GM03348 (cell line): ENCODE results near the gene SBK1.

Experiments
- DNase-seq: peaks from one replicate; pipeline ENCODE4 v3.0.0; 2012; ENCODE audit warnings: low spot score

Gene SBK1

GRCh38 chr16:28282045-28282444, 10.3 kb upstream of the SBK1 start:
- no peak for DNase-seq

DNA sequence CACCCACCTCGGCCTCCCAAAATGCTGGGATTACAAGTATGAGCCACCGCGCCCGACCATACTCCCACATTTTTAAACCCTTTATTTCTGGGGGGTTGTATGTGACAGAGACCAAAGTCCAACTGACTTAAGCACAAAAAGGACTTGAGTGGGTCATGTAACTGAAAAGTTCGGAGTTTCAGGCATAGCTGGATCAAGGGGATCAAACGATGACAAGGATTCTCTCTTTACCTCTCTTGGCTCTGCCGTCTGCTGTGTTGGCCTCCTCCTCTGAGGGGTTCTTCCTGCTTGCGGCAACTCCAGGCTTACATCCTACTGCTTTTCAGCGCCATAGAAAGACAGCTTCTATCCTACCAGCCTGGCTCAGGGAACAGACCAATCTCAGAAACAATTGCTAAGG, 9.2 kb upstream of the SBK1 start:
- DNase-seq, result no peak

GRCh38 chr16:28283798-28284577, 8.3 kb upstream of the SBK1 start:
- DNase-seq, result no peak

- no peak for DNase-seq
Observed at GRCh38 chr16:28285649-28286048, 6.7 kb upstream of the SBK1 start.

DNA sequence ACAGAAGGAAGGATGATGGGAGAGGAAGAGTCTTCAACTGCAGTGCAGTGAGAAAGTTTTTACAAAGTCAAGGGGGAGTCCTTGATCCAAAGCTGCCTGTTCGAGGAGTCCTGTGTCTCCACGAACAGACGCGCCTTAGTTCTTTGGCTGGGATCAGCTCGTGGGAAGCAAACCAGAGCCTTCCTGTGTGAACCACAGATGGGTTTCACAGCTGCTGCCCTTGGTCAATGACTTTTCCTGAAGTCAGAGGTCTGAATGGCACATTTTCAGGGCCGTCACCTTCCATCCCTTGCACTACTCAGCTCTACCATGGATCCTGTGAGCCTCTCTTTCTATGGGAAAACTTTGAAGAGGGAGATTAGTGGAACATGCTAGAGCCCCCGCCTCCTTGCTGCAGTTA, 4.2 kb upstream of the SBK1 start:
- DNase-seq, result no peak

- no peak for DNase-seq
Observed at GRCh38 chr16:28289048-28289447, 3.3 kb upstream of the SBK1 start.

DNA sequence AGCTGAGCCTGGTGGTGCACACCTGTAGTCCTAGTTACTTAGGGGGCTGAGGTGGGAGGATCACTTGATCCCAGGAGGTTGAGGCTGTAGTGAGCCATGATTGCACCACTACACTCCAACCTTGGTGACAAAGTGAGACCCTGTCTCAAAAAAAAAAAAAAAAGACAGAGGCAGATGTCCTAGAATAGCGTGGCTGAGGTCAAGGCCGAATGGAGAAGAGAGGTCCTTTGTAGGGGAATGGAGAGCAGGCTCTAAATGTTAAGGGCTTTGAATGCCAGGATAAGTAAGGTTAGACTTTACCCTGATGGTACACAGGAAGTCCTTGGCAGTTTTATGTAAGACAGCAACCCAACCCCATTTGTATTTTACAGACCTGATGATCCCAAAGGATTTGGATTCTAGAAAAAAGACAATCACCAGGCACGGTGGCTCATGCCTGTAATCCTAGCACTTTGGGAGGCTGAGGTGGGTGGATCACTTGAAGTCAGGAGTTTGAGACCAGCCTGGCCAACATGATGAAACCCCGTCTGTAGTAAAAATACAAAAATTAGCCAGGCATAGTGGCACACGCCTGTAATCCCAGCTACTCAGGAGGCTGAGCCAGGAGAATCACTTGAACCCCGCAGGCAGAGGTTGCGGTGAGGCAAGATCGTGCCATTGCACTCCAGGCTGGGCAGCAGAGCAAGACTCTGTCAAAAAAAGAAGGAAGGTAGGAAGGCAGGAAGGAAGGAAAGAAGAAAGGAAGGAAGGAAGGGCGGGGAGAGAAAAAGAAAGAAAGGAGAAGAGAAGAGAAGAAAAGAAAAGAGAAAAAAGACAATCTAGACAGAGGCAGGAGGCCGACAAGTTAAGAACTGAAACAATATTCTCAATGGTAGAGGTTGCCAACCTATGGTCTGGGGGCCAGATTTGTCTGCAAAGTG, 2.1 kb upstream of the SBK1 start:
- DNase-seq, result no peak

- DNase-seq, result no peak
Observed at GRCh38 chr16:28290859-28291254, 1.5 kb upstream of the SBK1 start.

DNA sequence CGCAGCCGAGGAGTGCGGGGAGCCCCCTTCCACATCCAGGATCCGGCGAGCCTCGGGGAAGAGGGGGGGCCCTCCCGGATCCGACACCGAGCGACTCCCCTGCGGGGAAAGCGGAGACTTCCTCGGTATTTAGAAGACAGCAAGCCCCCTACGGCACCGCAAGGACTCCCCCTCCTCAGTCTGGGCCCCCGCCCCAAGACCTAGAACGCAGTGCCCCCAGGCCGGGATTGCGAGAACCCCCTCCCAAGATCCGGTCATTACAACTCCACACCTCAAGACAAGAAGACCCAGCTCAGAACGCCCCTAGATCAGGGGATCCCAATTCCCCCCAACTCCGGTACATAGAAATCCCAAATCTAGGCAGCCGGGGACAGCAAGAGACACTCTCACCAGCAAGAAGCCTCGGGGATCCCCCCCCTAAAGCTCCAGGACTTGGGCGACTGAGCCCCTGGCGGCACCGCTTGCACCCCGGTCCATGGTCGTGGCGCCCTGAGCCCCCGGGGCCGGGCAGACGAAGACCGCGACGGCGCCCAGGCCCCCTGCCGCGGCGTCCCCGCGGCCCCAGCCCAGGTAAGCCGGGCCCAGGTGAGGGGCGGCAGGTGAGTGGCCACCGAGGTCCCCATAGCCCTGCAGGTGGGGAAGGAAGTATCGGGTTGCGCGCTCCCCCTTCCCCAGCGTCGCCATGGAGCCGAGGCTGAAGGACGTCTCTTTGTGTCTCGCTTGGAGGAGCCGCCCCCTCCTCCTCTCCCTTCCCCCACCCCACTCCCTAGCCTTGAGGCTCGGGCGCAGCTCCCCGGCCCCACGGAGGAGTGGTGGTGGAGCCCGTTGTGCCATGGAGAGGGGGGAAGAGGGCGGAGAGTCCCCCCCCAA, 641 bp downstream of the SBK1 start:
- DNase-seq, result no peak

DNA sequence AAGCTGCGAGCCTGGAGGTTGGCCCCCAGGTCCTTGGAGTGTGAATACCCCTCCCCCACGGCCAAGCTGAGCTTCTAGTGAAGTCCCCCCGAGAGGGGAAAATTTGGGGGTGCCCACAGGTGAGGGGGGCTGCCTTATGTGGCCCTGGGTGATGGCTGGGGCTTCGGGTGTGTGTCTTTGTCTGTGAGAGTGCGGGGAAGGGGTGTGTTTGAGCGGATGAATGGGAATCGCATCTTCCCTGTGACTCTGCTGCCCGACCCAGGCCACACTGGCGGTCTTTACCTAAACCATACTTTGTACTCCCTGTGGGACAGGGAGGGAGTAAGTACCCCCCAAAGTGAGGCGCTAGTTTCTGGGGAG, 1.3 kb downstream of the SBK1 start:
- DNase-seq, result no peak

DNA sequence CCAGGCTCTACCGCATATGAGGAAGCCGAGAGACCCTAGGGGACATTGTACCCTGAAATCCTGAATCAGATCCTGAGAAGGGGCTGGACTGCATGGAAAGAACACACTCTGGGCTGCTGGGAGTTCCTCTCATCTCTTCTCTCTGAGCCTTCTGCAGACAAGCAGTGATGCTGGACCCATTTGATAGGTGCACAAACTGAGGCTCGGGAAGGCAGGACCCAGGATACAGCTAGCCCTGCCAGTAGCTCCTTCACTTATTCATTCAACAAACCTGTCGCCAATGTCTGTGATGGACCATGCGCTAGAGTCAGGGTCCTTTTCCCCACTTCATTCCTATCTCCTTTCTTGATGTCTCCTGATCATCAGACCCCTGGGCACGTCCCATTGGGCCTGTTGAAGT, 1.9 kb downstream of the SBK1 start:
- DNase-seq, result no peak

- DNase-seq, result no peak
Observed at GRCh38 chr16:28295276-28295675, 3.0 kb downstream of the SBK1 start.

DNA sequence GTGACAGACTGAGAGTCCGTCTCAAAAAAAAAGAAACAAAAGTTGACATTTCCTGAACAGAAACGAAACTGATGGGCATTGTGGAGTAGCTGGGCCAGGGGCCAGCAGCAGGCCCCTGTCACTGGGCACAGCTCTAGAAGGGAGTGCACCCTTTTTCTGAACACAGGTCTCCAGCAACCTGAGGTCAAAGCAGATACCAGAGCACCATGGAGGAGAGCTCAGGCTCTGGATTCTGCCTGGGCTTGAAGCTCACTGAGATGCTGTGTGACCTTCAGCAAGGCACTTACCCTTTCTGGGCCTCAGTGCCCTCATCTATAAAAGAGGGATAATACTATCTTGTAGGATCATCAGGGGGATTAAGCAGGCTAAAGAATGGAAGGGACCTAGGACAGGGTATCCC, 5.0 kb downstream of the SBK1 start:
- DNase-seq, result no peak

DNA sequence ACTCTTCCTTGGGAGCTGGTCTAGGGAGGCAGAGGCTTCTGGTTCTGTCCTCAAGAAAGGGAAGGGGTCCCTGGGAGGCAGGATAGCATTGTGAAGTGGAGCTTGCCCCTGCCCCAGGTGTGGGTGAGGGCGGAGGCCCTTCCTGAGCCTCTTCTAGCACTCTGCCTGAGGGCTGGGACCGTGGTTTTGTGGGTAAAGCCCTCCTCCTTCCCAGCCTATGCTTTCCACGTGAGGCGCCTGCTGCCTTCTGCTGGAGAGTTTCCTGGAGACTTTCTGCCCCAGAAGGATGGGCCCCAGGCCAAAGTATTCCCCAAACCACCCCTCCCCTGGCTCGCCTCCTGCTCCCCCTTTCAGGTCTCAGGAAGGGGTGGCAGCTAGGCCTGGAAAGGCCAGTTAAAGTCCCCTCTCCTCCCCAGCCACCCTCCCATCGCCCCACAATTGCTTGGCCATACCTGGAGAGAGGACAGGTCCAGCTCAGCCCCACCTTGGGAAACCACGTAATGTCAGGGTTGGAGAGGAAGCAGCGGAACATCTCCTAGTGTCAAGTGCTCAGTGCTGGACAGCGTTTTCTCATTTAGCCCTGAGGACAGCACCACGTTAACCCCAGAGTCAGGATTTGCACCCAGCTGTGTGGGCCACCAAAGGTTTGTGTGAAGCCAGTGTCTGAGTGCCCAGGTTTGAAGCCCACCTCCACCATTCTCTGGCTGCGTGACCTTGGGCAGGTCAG, 5.6 kb downstream of the SBK1 start:
- DNase-seq, result no peak

DNA sequence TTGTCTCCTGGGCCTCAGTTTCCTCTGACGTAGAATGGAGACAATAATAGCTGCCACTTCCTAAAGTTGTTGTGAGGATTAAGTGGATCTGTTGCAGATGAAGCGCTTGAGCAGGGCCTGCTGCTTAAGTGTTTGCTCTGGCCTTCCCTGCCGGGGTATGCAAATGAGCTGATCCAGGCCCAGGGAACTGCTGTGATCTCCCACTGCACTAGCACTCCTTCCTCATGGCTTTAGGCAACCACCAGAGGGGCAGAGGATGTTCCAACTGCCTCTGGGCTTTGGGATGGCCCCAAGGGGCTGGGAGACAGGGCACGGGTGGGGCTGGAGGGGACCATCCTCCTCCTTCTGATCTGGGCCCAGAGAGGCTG, 6.2 kb downstream of the SBK1 start:
- DNase-seq, result no peak

DNA sequence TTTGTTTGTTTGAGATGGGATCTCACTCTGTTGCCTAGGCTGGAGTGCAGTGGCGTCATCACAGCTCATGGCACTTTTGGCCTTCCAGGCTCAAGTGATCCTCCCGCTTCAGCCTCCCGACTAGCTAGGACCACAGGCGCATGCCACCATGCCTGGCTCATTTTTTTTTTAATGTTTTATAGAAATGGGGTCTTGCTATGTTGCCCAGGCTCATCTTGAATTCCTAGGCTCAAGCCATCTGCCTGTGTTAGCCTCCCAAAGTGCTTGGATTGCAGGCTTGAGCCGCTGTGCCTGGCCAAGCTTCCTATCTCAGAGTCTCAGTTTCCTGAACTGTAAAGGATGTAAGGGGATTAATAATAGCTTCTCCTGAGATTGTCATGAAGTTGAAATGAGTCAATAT, 8.0 kb downstream of the SBK1 start:
- no peak for DNase-seq

GRCh38 chr16:28301154-28301553, 8.8 kb downstream of the SBK1 start:
- DNase-seq, result no peak

- DNase-seq, result no peak
Observed at GRCh38 chr16:28301620-28302019, 9.3 kb downstream of the SBK1 start.

DNA sequence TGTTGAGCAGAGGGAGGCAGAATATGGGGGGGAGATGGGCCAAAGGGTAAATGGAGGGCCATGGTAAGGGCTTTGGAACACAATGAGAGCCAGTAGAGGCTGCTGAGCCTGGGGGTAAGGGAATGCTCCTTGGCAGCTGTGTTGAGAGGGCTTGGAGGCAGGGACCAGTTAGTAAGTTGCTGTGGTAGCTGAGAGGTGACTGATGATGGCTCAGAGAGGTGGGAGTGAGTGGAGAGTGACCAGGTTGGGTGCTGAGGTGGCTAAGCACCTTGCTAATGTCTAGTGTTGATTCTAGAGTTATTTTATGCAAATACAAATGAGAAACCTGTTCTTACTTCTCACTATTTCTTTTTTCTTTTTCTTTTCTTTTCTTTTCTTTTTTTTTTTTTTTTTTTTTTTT, 10.8 kb downstream of the SBK1 start:
- no peak for DNase-seq

DNA sequence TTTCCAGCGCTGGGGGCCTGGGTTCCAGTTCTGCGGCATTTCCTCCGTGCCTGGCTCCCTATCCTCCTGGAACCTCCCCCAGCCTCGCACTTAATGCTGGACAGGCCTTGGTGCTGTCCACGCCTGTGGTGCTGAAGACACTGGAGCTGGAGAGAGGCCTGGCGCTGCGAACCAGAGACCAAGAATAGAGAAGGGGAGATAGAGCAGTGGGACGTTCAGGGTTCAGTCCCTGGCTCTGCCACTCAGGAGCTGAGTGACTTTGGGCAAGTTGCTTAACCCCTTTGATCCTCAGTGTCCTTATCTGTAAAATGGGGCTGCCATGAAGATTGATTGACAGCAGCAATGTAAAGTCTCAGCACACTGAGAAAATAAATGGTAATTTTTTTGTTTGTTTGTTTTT, 11.9 kb downstream of the SBK1 start:
- peak; percentile 59 for DNase-seq

DNA sequence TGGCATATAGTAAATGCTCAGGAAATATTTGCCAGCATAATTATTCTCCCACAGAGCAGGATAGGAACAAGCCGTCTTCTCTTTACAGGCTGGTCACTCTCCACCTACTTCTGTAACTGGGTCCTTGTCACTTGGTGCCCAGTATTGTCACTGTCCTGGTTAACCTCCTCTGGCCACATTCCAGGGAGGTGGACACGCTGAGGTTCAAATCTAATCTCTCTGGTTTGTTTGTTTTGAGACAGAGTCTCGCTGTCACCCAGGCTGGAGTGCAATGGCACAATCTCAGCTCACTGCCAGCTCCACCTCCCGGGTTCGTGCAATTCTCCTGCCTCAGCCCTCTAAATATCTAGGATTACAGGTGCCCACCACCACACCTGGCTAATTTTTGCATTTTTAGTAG, 15.6 kb downstream of the SBK1 start:
- DNase-seq, result no peak
